NCI-H69 (cell line): ENCODE results near the gene FLYWCH1.
"Not testable (repeated sequence)": the region's sequence is repeated elsewhere in the genome, so short reads cannot be mapped to it uniquely, and the experiment has no call there.

Experiments
- DNase-seq: peaks from one replicate; lab custom pipeline; 2025; lab: John Stamatoyannopoulos, UW

Gene FLYWCH1

GRCh38 chr16:2927010-2927646 lies 15.4 kb downstream of the FLYWCH1 start:
- peak; percentile 94 for DNase-seq

- peak; percentile 37 for DNase-seq
Observed at GRCh38 chr16:2928151-2928550, 16.4 kb downstream of the FLYWCH1 start.

GRCh38 chr16:2928796-2929195 lies 17.1 kb downstream of the FLYWCH1 start:
- DNase-seq = no peak

GRCh38 chr16:2929693-2930092 lies 18.0 kb downstream of the FLYWCH1 start:
- no peak for DNase-seq

GRCh38 chr16:2930236-2930635 lies 18.5 kb downstream of the FLYWCH1 start:
- no peak for DNase-seq

GRCh38 chr16:2931231-2931914 lies 19.6 kb downstream of the FLYWCH1 start:
- not testable (repeated sequence) for DNase-seq

- DNase-seq = no peak
Observed at GRCh38 chr16:2933136-2933535, 21.4 kb downstream of the FLYWCH1 start.

GRCh38 chr16:2933701-2934100 lies 22.0 kb downstream of the FLYWCH1 start:
- DNase-seq = no peak

GRCh38 chr16:2934450-2934849 lies 22.7 kb downstream of the FLYWCH1 start:
- DNase-seq = no peak

GRCh38 chr16:2936436-2937011 lies 24.8 kb downstream of the FLYWCH1 start:
- no peak for DNase-seq

- no peak for DNase-seq
Observed at GRCh38 chr16:2937170-2937569, 25.4 kb downstream of the FLYWCH1 start.

GRCh38 chr16:2938206-2938605 lies 26.5 kb downstream of the FLYWCH1 start:
- no peak for DNase-seq

GRCh38 chr16:2939968-2940367 lies 28.2 kb downstream of the FLYWCH1 start:
- DNase-seq = no peak

- DNase-seq = no peak
Observed at GRCh38 chr16:2942045-2942444, 30.3 kb downstream of the FLYWCH1 start.

- not testable (repeated sequence) for DNase-seq
Observed at GRCh38 chr16:2943716-2944115, 32.0 kb downstream of the FLYWCH1 start.

GRCh38 chr16:2946649-2947048 lies 34.9 kb downstream of the FLYWCH1 start:
- no peak for DNase-seq

GRCh38 chr16:2948807-2949704 lies 37.3 kb downstream of the FLYWCH1 start:
- DNase-seq = no peak

- DNase-seq = no peak
Observed at GRCh38 chr16:2949705-2950352, 38.1 kb downstream of the FLYWCH1 start.

GRCh38 chr16:2950353-2950724 lies 38.6 kb downstream of the FLYWCH1 start:
- no peak for DNase-seq

GRCh38 chr16:2950773-2951172 lies 39.0 kb downstream of the FLYWCH1 start:
- DNase-seq = no peak

GRCh38 chr16:2952679-2953078 lies 40.9 kb downstream of the FLYWCH1 start:
- peak; percentile 92 for DNase-seq
